H1 (cell line): ENCODE measurements around the gene NTN1.

Experiments
- CEBPB ChIP-seq: IDR thresholded peaks from 2 replicates; pipeline ENCODE4 v1.6.1; 2012; ENCODE audit warnings: low read depth, low read length
- CTCF ChIP-seq, 3 experiments: IDR thresholded peaks; 1 replicate in 2 of 3; 2 replicates in 1 of 3; pipeline versions ENCODE4 v1.5.1 to v1.6.1; 2011; ENCODE audit warnings: low read length in 3 of 3, mild to moderate bottlenecking in 3 of 3, inconsistent platforms in 2 of 3, low read depth in 1 of 3, moderate library complexity in 1 of 3; ENCODE audit not compliant: insufficient read depth in 1 of 3; ENCODE audit errors: control extremely low read depth in 1 of 3
- EZH2 ChIP-seq: fragments of 200-600 bp; sonication (generic); IDR thresholded peaks from 2 replicates; pipeline ENCODE4 v1.7.1; 2012; ENCODE audit warnings: low read depth, mild to moderate bottlenecking, moderate library complexity, low read length, inconsistent platforms; ENCODE audit not compliant: severe bottlenecking
- KDM1A ChIP-seq: fragments of 200-600, 300-600 bp; sonication (generic); IDR thresholded peaks from 2 replicates; pipeline ENCODE4 v1.7.1; 2016; ENCODE audit warnings: mild to moderate bottlenecking, low read length, borderline replicate concordance
- MAFK ChIP-seq: IDR thresholded peaks from 2 replicates; pipeline ENCODE4 v1.6.1; 2012; ENCODE audit warnings: low read depth, mild to moderate bottlenecking, improper control_type of control experiment, low read length
- POLR2A ChIP-seq, 2 experiments: IDR thresholded peaks; 1 replicate in 1 of 2; 2 replicates in 1 of 2; pipeline ENCODE4 v1.6.1; 2011; ENCODE audit warnings: low read depth in 2 of 2, low read length in 2 of 2, mild to moderate bottlenecking in 2 of 2; ENCODE audit errors: control extremely low read depth in 1 of 2
- SIRT6 ChIP-seq: IDR thresholded peaks from one replicate; pipeline ENCODE4 v1.7.1; 2012; ENCODE audit warnings: low read length, inconsistent platforms
- TAF7 ChIP-seq: optimal IDR thresholded peaks from 2 replicates; pipeline ENCODE3; 2011; ENCODE audit warnings: low read depth, mild to moderate bottlenecking, inconsistent platforms, low read length, moderate library complexity, borderline replicate concordance
- USF2 ChIP-seq: IDR thresholded peaks from 2 replicates; pipeline ENCODE4 v1.6.1; 2011; ENCODE audit warnings: low read length, improper control_type of control experiment
- YY1 ChIP-seq: IDR thresholded peaks from 2 replicates; pipeline ENCODE4 v1.6.1; 2011; ENCODE audit warnings: low read depth, mild to moderate bottlenecking, low read length

- TF ChIP-seq CTCF (IDR thresholded peaks at IDR 0.05; ENCODE audit: control extremely low read depth in 1 of 3, insufficient read depth in 1 of 3, low read depth in 1 of 3, low read length in 3 of 3) (no peak), POLR2A (IDR thresholded peaks at IDR 0.05; ENCODE audit: control extremely low read depth in 1 of 2, low read depth in 2 of 2, low read length in 2 of 2) (no peak), YY1 (no peak), EZH2 (no peak), MAFK (no peak), SIRT6 (no peak), CEBPB (no peak), TAF7 (no peak), KDM1A (no peak), USF2 (no peak)
Measured at GRCh38 chr17:9108146-9108545, 86.8 kb downstream of the NTN1 start.
